Cardiac fibroblast (primary cell): ENCODE measurements around the gene RAVER2.

Source experiments
- DNase-seq, 2 donors: peaks; one replicate each; pipeline versions ENCODE4 v3.0.0 to v3.0.0-alpha.2; 2010; ENCODE audit warnings: low read depth in 2 of 2
- H3K4me3 ChIP-seq, 2 donors: replicated peaks in 1 of 2; 1 replicate in 1 of 2; 2 replicates in 1 of 2; pipeline ENCODE4 v1.5.1; 2011; ENCODE audit warnings: low read depth in 2 of 2, low read length in 2 of 2, mild to moderate bottlenecking in 2 of 2, moderate library complexity in 1 of 2
- TF ChIP-seq, protein P1 (sequence below): IDR thresholded peaks from one replicate; pipeline ENCODE4 v1.5.1; 2011; ENCODE audit warnings: low read depth, mild to moderate bottlenecking, low read length, inconsistent platforms

The RAVER2 gene

DNA sequence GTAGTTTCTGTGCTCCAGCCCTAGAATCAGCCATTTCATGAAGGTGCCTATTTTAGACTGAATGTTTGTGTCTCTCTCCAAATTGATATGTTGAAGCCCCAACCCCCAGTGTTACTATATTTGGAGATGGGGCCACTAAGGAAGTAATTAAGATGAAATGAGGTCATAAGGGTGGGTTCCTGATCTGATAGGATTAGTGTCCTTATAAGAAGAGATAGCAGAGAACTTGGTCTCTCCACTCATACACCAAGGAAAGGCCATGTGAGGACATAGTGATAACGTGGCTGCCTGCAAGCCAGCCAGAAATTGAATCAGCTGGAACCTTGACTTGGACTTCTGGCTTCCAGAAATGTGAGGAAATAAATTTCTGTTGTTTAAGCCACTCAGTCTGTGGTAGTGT, 12.3 kb downstream of the RAVER2 start:
- DNase-seq: peak in 1 of 2 donors; percentile 47
- H3K4me3 ChIP-seq: no peak overlapping the region
- TF ChIP-seq, protein P1, sequence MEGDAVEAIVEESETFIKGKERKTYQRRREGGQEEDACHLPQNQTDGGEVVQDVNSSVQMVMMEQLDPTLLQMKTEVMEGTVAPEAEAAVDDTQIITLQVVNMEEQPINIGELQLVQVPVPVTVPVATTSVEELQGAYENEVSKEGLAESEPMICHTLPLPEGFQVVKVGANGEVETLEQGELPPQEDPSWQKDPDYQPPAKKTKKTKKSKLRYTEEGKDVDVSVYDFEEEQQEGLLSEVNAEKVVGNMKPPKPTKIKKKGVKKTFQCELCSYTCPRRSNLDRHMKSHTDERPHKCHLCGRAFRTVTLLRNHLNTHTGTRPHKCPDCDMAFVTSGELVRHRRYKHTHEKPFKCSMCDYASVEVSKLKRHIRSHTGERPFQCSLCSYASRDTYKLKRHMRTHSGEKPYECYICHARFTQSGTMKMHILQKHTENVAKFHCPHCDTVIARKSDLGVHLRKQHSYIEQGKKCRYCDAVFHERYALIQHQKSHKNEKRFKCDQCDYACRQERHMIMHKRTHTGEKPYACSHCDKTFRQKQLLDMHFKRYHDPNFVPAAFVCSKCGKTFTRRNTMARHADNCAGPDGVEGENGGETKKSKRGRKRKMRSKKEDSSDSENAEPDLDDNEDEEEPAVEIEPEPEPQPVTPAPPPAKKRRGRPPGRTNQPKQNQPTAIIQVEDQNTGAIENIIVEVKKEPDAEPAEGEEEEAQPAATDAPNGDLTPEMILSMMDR: no peak

DNA sequence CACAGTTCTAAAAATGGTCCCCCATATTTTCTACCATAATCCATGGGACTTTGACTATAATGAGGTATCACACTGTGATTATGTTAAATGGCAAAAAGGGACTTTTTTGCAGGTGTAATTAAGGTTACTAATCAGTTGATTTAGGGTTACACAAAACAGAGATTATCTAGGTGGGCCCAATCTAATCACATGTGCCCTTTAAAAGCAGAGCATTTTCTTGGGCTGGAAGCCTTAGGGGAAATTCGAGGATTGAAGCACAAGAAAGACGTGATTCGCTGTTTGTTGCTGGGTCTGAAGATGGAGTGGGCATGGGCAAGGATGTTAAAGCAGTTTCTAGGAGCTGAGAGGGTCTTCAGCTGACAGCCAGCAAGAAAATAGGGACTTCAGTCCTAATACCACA, 13.4 kb downstream of the RAVER2 start:
- H3K4me3 ChIP-seq: no peak overlapping the region
- DNase-seq: no peak
- TF ChIP-seq, protein P1: no peak

DNA sequence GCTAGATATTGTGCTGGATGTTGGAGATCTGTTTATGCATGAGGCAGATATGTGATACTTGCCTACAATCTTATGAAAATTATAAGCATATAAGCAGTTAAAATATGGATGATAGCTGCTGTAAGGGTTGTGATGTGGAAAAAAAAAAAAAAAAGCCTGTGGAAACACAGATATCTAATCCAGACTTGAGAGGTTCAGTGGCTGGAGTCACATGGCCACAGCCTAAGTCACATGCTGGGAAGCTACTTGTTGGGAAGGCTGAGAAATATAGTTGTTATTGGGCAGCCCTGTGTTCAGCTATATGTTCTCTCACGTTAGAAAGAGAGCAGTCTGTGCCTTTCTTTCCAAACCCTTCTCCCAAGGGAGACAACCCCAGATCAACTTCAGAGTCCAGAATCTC, 15.1 kb downstream of the RAVER2 start:
- DNase-seq: no peak
- H3K4me3 ChIP-seq: no peak overlapping the region
- TF ChIP-seq, protein P1: no peak

DNA sequence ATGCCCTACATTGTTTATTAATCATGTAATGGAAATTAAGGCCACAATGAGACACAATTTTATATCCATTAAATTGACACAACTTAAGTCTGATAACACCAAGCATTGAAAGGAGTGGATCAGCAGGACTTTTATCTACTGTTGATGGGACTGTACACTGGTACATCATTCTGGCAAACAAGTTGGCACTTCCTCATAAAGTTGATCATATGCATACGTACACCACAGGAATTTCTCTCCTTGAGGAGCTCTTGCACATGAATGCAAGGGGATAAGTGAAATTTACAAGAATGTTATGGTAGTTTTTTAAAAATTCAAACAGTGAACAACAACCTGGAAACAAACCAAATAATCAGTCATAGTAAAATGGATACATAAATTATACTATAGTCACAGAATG, 20.1 kb downstream of the RAVER2 start:
- TF ChIP-seq, protein P1: no peak
- no peak overlapping the region for H3K4me3 ChIP-seq

DNA sequence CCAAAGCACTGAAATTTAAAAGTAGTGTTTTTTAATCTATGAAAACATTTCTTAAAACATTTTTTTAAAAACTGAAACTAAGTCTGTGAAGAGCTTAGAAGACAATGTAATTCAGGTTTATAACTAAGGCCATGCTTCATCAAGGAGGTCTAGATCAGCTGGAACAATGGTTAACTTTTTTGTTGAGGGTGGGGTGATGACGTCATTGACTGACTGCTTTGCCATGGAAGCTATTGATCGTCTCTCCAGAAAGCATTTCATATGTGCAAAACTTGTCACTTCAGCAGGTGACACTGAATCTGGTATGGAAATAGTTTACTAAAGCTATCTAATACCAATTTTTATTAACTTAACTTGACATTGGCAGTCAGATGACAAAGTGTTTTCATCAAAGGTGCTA, 21.0 kb downstream of the RAVER2 start:
- DNase-seq: no peak
- TF ChIP-seq, protein P1: no peak
- no peak overlapping the region for H3K4me3 ChIP-seq

More for the DNA sequence above, 20.1 kb downstream of the RAVER2 start:
- DNase-seq: no peak

DNA sequence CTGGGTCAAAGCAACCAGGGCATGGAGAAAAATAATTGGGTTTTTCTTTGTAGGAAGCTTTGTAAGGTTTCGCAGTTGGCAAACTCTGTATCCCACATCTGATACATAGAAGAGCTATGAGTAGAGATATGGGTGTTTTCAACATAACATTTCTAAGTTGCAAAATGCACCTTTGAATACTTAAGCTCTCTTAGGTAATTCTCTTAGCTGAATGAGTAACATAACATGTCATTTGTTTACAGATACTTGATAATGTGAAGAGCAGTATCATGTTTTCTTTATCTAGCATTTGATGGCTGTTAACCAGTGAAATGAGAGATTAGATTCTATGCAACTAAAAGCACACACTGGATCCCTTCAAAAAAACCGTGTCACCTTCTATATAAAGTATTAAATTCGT, 21.6 kb downstream of the RAVER2 start:
- H3K4me3 ChIP-seq: no peak overlapping the region
- TF ChIP-seq, protein P1: no peak
- DNase-seq: no peak

DNA sequence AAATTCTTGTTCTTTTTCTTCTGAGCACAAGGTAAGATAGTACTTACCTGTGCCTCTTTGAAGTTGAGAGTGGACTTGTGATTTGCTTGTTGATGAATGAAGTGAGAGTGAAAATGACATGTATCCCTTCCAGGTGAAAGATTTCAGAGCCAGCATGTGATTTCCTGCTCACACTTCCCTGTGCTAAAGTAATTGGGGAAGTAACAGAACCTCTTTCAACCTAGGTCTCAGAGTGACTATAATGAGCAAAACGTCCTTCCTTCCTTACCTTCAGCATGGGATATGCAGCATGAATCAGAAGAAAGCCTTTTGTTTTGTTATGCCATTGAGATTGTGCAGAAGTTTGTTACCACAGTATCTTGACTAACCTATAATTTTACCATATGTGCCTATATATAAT, 24.6 kb downstream of the RAVER2 start:
- no peak for DNase-seq
- TF ChIP-seq, protein P1: no peak
- H3K4me3 ChIP-seq: no peak overlapping the region
